Middle frontal gyrus (tissue), 1 donor: Measurements from ENCODE around the gene CAPRIN1.
"Not testable (repeated sequence)": the region's sequence is repeated elsewhere in the genome, so short reads cannot be mapped to it uniquely, and the experiment has no call there.

Experiments used
- DNase-seq: peaks from one replicate; pipeline ENCODE4 v3.0.0-alpha.2; 2015; ENCODE audit warnings: low spot score; ENCODE audit errors: extremely low spot score

CAPRIN1 gene

GRCh38 chr11:34084637-34085036 lies 33.1 kb downstream of the CAPRIN1 start:
- DNase-seq, result no peak

- no peak for DNase-seq
Measured at GRCh38 chr11:34086554-34087283, 35.2 kb downstream of the CAPRIN1 start.

GRCh38 chr11:34091825-34092224 lies 40.3 kb downstream of the CAPRIN1 start:
- DNase-seq, result no peak

GRCh38 chr11:34094900-34095299 lies 43.4 kb downstream of the CAPRIN1 start:
- not testable (repeated sequence) for DNase-seq

- no peak for DNase-seq
Measured at GRCh38 chr11:34098813-34099212, 47.3 kb downstream of the CAPRIN1 start.

- no peak for DNase-seq
Measured at GRCh38 chr11:34104680-34105078, 53.1 kb downstream of the CAPRIN1 start.

- peak; percentile 96 for DNase-seq
Measured at GRCh38 chr11:34105079-34105956, 53.8 kb downstream of the CAPRIN1 start, which contains the start of gene NAT10. Gene NAT10 (plus strand): TSS chr11:34105629. CDS start chr11:34108226, 2,597 bp downstream.

GRCh38 chr11:34105957-34106504 lies 54.5 kb downstream of the CAPRIN1 start:
- no peak for DNase-seq

- no peak for DNase-seq
Measured at GRCh38 chr11:34111722-34112270, 60.3 kb downstream of the CAPRIN1 start.

GRCh38 chr11:34114014-34114413 lies 62.5 kb downstream of the CAPRIN1 start:
- DNase-seq, result no peak

GRCh38 chr11:34114471-34114870 lies 62.9 kb downstream of the CAPRIN1 start:
- no peak for DNase-seq

- DNase-seq, result no peak
Measured at GRCh38 chr11:34120651-34121050, 69.1 kb downstream of the CAPRIN1 start.

- DNase-seq, result no peak
Measured at GRCh38 chr11:34124885-34125668, 73.5 kb downstream of the CAPRIN1 start.

- no peak for DNase-seq
Measured at GRCh38 chr11:34126959-34127848, 75.7 kb downstream of the CAPRIN1 start.

- DNase-seq, result no peak
Measured at GRCh38 chr11:34128824-34129223, 77.3 kb downstream of the CAPRIN1 start.

- no peak for DNase-seq
Measured at GRCh38 chr11:34132261-34132965, 80.9 kb downstream of the CAPRIN1 start.

- no peak for DNase-seq
Measured at GRCh38 chr11:34134765-34135164, 83.2 kb downstream of the CAPRIN1 start.

- no peak for DNase-seq
Measured at GRCh38 chr11:34135439-34135838, 83.9 kb downstream of the CAPRIN1 start.

GRCh38 chr11:34136420-34136819 lies 84.9 kb downstream of the CAPRIN1 start:
- no peak for DNase-seq
